Choroid plexus epithelial cell (primary cell): Measurements from ENCODE around the gene XYLT2.

ENCODE experiments used
- DNase-seq: peaks from one replicate; pipeline ENCODE4 v3.0.0-alpha.2; 2010; ENCODE audit warnings: low read depth
- H3K4me3 ChIP-seq: 2 replicates; pipeline ENCODE4 v1.5.1; 2011; ENCODE audit warnings: low read depth, mild to moderate bottlenecking, control low read depth, low read length, moderate library complexity
- TF ChIP-seq, protein P1 (sequence below): conservative IDR thresholded peaks from 2 replicates; pipeline ENCODE4 v1.5.1; 2011; ENCODE audit warnings: low read depth, mild to moderate bottlenecking, control low read depth, inconsistent platforms, low read length, moderate library complexity

Gene XYLT2

DNA sequence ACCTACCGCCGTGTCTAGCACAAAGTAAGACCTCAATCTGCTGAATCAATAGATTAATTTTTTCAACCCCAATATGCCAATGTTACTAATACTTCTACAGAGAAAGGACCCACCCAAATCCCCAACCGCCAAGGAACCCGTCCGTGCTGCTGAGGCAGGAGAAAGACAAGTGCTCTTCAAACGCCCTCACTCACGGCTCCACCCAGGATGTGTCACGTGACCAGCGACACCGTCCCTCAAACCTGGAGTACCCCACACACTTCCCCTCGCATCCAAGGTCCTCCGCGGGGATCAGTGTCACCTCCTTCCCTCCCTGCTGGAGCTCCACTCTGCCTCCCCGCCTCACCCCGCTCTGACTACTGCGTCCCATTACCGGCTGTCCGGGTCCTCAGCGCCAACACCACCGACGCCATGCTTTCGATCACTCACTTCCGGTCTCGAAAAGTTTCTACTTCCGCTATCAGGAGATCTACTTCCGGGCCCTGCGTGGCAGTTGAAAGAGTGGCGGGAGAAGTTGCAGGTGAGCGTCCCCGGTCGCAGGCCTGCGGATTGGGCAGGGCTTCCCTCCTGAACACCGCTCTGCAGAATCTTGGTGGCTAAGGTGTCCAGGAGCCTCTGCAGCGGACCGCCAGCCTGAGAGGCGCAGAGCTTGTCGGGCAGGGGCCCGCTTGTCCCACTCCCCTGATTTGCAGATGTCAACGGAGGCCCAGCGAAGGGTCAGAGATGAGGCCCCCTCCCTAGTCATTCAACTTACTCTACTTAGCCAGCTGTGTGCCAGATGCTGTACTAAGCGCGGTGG, 27.0 kb downstream of the XYLT2 start, which contains the start of the genes EME1 and MRPL27:
Gene EME1, plus strand, starts transcription at position 472 of the 799 bp plus-strand sequence. CDS start 1,980 bp downstream, outside the sequence.
Gene MRPL27, minus strand, starts transcription at position 427 of the 799 bp plus-strand sequence. Its CDS starts 14 bp downstream, at position 413.
- peak within 1 kb of the TSS; percentile 100 for H3K4me3 ChIP-seq
- TF ChIP-seq, protein P1, sequence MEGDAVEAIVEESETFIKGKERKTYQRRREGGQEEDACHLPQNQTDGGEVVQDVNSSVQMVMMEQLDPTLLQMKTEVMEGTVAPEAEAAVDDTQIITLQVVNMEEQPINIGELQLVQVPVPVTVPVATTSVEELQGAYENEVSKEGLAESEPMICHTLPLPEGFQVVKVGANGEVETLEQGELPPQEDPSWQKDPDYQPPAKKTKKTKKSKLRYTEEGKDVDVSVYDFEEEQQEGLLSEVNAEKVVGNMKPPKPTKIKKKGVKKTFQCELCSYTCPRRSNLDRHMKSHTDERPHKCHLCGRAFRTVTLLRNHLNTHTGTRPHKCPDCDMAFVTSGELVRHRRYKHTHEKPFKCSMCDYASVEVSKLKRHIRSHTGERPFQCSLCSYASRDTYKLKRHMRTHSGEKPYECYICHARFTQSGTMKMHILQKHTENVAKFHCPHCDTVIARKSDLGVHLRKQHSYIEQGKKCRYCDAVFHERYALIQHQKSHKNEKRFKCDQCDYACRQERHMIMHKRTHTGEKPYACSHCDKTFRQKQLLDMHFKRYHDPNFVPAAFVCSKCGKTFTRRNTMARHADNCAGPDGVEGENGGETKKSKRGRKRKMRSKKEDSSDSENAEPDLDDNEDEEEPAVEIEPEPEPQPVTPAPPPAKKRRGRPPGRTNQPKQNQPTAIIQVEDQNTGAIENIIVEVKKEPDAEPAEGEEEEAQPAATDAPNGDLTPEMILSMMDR = no peak
- peak; percentile 86 for DNase-seq

DNA sequence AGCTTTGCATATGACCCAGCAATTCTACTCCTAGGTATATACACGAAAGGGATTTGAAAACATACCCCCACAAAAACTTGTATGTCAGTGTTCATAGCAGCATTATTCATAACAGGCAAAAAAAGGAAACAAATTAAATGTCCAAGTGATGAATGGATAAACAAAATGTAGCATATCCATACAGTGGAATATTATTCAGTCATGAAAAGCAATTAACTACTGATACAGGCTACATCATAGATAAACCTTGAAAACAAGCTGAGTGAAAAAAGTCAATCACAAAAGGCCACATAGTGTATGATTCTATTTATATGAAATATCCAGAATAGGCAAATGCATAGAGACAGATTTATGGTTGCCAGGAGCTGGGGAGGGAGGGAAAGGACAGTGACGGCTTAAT, 27.8 kb downstream of the XYLT2 start:
- TF ChIP-seq, protein P1 = no peak
- H3K4me3 ChIP-seq = no peak overlapping the region
- DNase-seq = no peak

DNA sequence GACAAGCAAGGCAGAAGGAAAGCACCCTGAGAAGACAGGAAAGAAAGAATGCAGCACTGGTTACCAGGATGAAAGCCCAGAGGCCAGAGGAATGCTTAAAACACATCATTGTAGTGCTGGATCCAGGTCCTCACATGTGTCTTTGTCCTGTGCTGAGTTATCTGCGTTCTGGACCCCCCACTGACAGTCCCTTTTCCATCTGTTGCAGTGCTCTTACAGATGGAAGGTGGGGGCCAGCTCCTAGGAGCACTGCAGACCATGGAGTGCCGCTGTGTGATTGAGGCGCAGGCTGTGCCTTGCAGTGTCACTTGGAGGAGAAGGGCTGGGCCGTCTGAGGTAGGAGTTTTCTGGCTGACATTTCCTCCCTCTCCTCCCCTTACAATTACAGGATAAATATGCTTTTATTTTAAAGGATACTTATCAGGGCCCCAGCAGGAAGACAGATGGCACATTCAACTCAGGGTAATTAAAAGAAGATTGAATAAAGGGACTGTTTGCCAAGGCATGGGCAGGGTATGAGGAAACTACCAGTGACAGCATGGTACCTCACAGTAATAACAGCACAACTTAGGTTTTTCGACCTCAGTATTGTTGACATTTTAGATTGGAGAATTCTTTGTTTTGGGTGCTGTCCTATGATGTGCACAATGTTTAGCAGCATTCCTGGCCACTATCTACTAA, 30.1 kb downstream of the XYLT2 start:
- DNase-seq = no peak
- H3K4me3 ChIP-seq = no peak overlapping the region
- TF ChIP-seq, protein P1 = no peak

DNA sequence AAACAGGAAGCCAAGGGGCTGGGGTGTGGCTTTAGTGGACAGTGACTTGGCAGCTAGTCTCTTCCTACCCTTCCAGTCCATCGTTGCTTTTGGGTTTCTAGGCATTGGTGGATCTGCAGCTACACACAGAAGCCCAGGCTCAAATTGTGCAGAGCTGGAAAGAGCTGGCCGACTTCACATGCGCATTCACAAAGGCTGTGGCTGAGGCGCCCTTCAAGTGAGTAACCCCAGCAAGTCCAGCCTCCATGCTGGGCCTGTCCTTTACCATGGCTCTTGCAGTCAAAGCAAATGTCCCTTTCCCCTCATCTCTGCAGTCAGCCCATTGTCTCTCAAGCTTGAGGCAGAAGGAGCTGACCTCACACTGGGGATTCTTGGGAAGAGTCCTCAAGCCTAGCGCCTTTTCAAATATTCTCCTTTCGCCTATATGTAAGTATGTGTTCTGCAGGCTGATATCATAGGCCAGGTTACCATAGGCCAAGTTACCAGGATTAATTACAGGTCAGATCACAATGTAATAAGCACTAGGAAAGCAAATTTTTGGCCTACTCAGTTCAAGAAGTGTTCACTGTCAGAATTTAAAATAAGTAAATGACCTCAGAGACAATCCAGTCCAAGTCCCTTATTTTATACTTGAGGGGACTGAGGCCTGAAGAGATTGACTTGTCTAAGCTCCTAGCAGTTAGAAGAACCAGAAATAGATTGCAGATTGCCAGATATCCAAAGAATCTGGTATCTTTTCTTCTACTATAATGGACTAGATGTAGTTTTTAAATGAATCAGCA, 33.6 kb downstream of the XYLT2 start:
- H3K4me3 ChIP-seq = no peak overlapping the region
- DNase-seq = no peak
- TF ChIP-seq, protein P1 = no peak

DNA sequence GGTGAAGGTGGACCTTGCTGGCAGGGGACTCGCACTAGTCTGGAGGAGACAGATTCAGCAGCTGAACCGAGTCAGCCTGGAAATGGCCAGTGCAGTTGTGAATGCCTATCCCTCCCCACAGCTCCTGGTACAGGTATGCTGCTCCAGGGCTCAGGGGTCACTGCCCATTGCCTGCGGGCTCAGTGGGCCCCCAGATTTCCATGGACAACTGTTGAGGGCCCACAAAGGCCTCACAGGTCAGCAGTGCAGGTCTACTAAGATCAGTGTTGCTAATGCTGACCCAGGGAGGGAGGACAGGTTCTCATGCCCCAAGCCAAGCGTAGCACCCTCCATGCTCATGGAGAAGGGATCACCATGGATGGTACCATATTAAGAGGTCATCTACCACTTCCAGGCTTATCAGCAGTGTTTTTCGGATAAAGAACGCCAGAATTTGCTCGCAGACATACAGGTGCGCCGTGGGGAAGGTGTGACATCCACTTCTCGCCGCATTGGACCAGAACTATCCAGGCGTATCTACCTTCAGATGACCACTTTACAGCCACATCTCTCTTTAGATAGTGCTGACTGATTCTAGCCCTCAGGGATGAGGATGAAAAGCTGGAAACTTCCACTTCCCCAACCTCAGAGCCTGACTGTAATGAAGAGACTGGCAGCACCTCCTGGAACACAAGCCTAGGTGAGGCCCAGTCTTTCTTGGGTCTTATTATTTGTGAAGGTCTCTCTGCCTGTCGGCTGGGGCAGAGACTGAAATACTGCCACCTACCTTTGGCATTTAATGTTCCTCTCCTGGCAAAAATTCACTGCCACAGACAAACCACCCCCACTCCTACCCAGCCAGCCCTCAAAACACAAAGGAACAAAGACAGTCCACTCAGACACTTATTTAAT, 34.7 kb downstream of the XYLT2 start:
- TF ChIP-seq, protein P1 = peak; percentile 35
- H3K4me3 ChIP-seq = no peak overlapping the region
- DNase-seq = no peak

DNA sequence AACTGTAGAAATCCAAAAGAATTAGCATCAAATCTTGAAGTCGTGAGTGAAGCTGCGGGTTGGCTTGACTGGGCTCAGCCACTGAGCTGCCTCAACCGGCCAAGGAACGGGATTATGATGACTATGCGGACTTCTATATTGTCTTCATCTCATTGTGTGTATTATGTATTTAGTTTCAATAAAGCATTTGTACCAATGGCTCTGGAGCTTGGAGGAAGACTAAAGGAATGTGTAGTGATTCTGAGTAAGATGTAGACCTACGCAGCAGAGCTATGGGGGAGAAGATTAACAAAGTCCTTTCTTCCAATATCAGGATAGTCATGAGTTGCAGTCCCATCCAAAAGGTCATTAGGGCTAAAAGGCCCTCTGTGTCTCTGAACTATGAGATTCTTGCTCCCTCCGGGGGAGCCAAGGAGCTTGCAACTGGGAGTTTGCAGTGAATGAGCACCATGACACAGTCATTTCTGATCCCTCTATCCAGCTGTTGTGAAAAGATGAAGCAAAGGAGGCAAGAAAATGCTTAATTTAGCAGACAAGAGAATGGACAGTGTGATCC, 35.4 kb downstream of the XYLT2 start:
- H3K4me3 ChIP-seq = no peak overlapping the region
- TF ChIP-seq, protein P1 = no peak
- DNase-seq = no peak
